SK-N-SH (cell line): ENCODE results near the gene TMEM214.

ENCODE experiments used
- CTCF ChIP-seq: fragments of 200-600 bp; sonication (generic); IDR thresholded peaks from 2 replicates; pipeline ENCODE4 v1.6.1; 2017; ENCODE audit warnings: antibody characterized with exemption, mild to moderate bottlenecking, moderate library complexity
- GATA2 ChIP-seq: sonication (generic); formaldehyde crosslinking; IDR thresholded peaks from 2 replicates; pipeline ENCODE4 v1.5.0; 2020; ENCODE audit warnings: mild to moderate bottlenecking, missing genetic modification reagents
- POLR2AphosphoS5 ChIP-seq: IDR thresholded peaks from 2 replicates; pipeline ENCODE4 v1.6.1; 2012; ENCODE audit warnings: low read depth, low read length
- RAD21 ChIP-seq: IDR thresholded peaks from 2 replicates; pipeline ENCODE4 v1.6.1; 2012; ENCODE audit warnings: mild to moderate bottlenecking, low read length
- RCOR1 ChIP-seq: fragments of 150-350 bp; IDR thresholded peaks from 2 replicates; pipeline ENCODE4 v1.6.1; 2017; ENCODE audit warnings: antibody characterized with exemption, low read length
- SMC3 ChIP-seq: IDR thresholded peaks from 2 replicates; pipeline ENCODE4 v1.6.1; 2012; ENCODE audit warnings: low read depth, low read length, improper control_type of control experiment
- TAF1 ChIP-seq: IDR thresholded peaks from 2 replicates; pipeline ENCODE4 v1.6.1; 2012; ENCODE audit warnings: low read depth, mild to moderate bottlenecking, low read length, moderate library complexity, borderline replicate concordance
- TCF12 ChIP-seq: IDR thresholded peaks from 2 replicates; pipeline ENCODE4 v1.4.0; 2012
- YY1 ChIP-seq: IDR thresholded peaks from 2 replicates; pipeline ENCODE4 v1.4.0; 2012; ENCODE audit warnings: low read depth, mild to moderate bottlenecking

- TF ChIP-seq CTCF (peak; percentile 69), SMC3 (peak; percentile 76), YY1 (0 out of 2 replicates have a peak, but pooled peaks have one; percentile 44), TAF1 (peak; percentile 69; the same call in 1 of the 2 replicates), POLR2AphosphoS5 (peak; percentile 85; the same call in 1 of the 2 replicates), GATA2 (CRISPR knock-in tag) (no peak), RAD21 (peak; percentile 52), RCOR1 (0 out of 2 replicates have a peak, but pooled peaks have one; percentile 21), TCF12 (peak; percentile 48; the same call in 1 of the 2 replicates)
These were observed 53.4 kb downstream of the TMEM214 start for GRCh38 chr2:27086090-27086723.
